Measurements from ENCODE around the gene UFM1.
"Not testable (repeated sequence)": the region's sequence is repeated elsewhere in the genome, so short reads cannot be mapped to it uniquely, and the experiment has no call there.

Gene UFM1

GRCh38 chr13:38366954-38367645 lies 17.4 kb downstream of the UFM1 start:
- DNase-seq = no peak

- DNase-seq = no peak
Observed at GRCh38 chr13:38369058-38369457, 19.4 kb downstream of the UFM1 start.

GRCh38 chr13:38370096-38370495 lies 20.4 kb downstream of the UFM1 start:
- DNase-seq = not testable (repeated sequence)

GRCh38 chr13:38372820-38373383 lies 23.3 kb downstream of the UFM1 start:
- no peak for DNase-seq

GRCh38 chr13:38376546-38376945 lies 26.9 kb downstream of the UFM1 start:
- DNase-seq = no peak

GRCh38 chr13:38381890-38382289 lies 32.2 kb downstream of the UFM1 start:
- DNase-seq = no peak

GRCh38 chr13:38382946-38383345 lies 33.3 kb downstream of the UFM1 start:
- no peak for DNase-seq

GRCh38 chr13:38384171-38384570 lies 34.5 kb downstream of the UFM1 start:
- no peak for DNase-seq

- no peak for DNase-seq
Observed at GRCh38 chr13:38385153-38385891, 35.7 kb downstream of the UFM1 start.

- no peak for DNase-seq
Observed at GRCh38 chr13:38386421-38386820, 36.8 kb downstream of the UFM1 start.

- no peak for DNase-seq
Observed at GRCh38 chr13:38391341-38391740, 41.7 kb downstream of the UFM1 start.

GRCh38 chr13:38394777-38395496 lies 45.3 kb downstream of the UFM1 start:
- DNase-seq = no peak

- DNase-seq = no peak
Observed at GRCh38 chr13:38395497-38395788, 45.8 kb downstream of the UFM1 start.

- no peak for DNase-seq
Observed at GRCh38 chr13:38398711-38399493, 49.3 kb downstream of the UFM1 start.

- DNase-seq = no peak
Observed at GRCh38 chr13:38399535-38399934, 49.9 kb downstream of the UFM1 start.

GRCh38 chr13:38401276-38401675 lies 51.6 kb downstream of the UFM1 start:
- no peak for DNase-seq

- no peak for DNase-seq
Observed at GRCh38 chr13:38405216-38405615, 55.6 kb downstream of the UFM1 start.

- DNase-seq = no peak
Observed at GRCh38 chr13:38409771-38410170, 60.1 kb downstream of the UFM1 start.

- DNase-seq = no peak
Observed at GRCh38 chr13:38412266-38412665, 62.6 kb downstream of the UFM1 start.
